GM12864 (cell line): Measurements from ENCODE around the gene COPE.

Experiments used
- DNase-seq: peaks from one replicate; pipeline ENCODE4 v3.0.0-alpha.2; 2011; ENCODE audit warnings: low read depth
- H3K4me3 ChIP-seq: 2 replicates; pipeline ENCODE4 v1.5.1; 2011; ENCODE audit warnings: mild to moderate bottlenecking, low read depth, low read length, control low read depth
- CTCF ChIP-seq: IDR thresholded peaks from 2 replicates; pipeline ENCODE4 v1.5.1; 2011; ENCODE audit warnings: low read depth, mild to moderate bottlenecking, moderate library complexity, low read length, control low read depth, inconsistent platforms; ENCODE audit errors: missing control alignments

Gene COPE

GRCh38 chr19:18901491-18901890 lies 17.7 kb downstream of the COPE start:
- H3K4me3 ChIP-seq, result no peak overlapping the region
- TF ChIP-seq CTCF, result no peak
- DNase-seq, result no peak

GRCh38 chr19:18900700-18901481 lies 18.3 kb downstream of the COPE start:
- DNase-seq, result no peak
- no peak overlapping the region for H3K4me3 ChIP-seq
- no peak for TF ChIP-seq CTCF

- TF ChIP-seq CTCF, result no peak
- DNase-seq, result no peak
- no peak overlapping the region for H3K4me3 ChIP-seq
Observed at GRCh38 chr19:18899624-18900560, 19.3 kb downstream of the COPE start.

GRCh38 chr19:18898607-18899408 lies 20.4 kb downstream of the COPE start:
- no peak for DNase-seq
- H3K4me3 ChIP-seq, result no peak overlapping the region
- TF ChIP-seq CTCF, result no peak

- no peak for DNase-seq
- no peak overlapping the region for H3K4me3 ChIP-seq
- TF ChIP-seq CTCF, result no peak
Observed at GRCh38 chr19:18898081-18898606, 21.0 kb downstream of the COPE start.
